Spleen (tissue), 11 donors: Measurements from ENCODE around the gene CD48. TPM values are rescaled to one million over a fixed set of nuclear protein-coding genes. Genes with fewer than 3 reads are reported as not detected.
"Not testable (repeated sequence)": the region's sequence is repeated elsewhere in the genome, so short reads cannot be mapped to it uniquely, and the experiment has no call there.

Source experiments
- DNase-seq: peaks from one replicate; pipeline ENCODE4 v3.0.0-alpha.2; 2020
- H3K27ac ChIP-seq, 8 donors: fragments of 200-600 bp; sonication (generic) in 7 of 8; 1 replicate in 4 of 8; 2 replicates in 4 of 8; pipeline versions ENCODE4 v1.5.0 to v1.8.0; 2016 to 2021; ENCODE audit warnings: inconsistent platforms in 4 of 8, mild to moderate bottlenecking in 4 of 8, moderate library complexity in 1 of 8
- H3K27me3 ChIP-seq, 7 donors: fragments of 200-600 bp; sonication (generic) in 6 of 7; replicated peaks in 1 of 7; 1 replicate in 4 of 7; 2 replicates in 3 of 7; pipeline versions ENCODE4 v1.5.0 to v1.8.0; 2016 to 2021; ENCODE audit warnings: inconsistent platforms in 3 of 7, mild to moderate bottlenecking in 1 of 7
- H3K36me3 ChIP-seq, 6 donors: fragments of 200-600 bp; sonication (generic) in 5 of 6; 1 replicate in 4 of 6; 2 replicates in 2 of 6; pipeline versions ENCODE4 v1.5.0 to v1.8.0; 2016 to 2021; ENCODE audit warnings: inconsistent platforms in 2 of 6
- H3K4me1 ChIP-seq, 6 donors: fragments of 200-600 bp; sonication (generic) in 5 of 6; 1 replicate in 3 of 6; 2 replicates in 3 of 6; pipeline versions ENCODE4 v1.5.0 to v1.8.0; 2016 to 2021; ENCODE audit warnings: inconsistent platforms in 3 of 6
- H3K4me3 ChIP-seq, 8 donors: fragments of 200-600 bp; sonication (generic) in 7 of 8; 1 replicate in 4 of 8; 2 replicates in 4 of 8; pipeline versions ENCODE4 v1.5.0 to v1.8.0; 2016 to 2021; ENCODE audit warnings: inconsistent platforms in 4 of 8, mild to moderate bottlenecking in 4 of 8, moderate library complexity in 2 of 8
- H3K9me3 ChIP-seq, 8 donors: fragments of 200-600 bp; sonication (generic) in 7 of 8; 1 replicate in 4 of 8; 2 replicates in 4 of 8; pipeline versions ENCODE4 v1.5.0 to v1.8.0; 2016 to 2021; ENCODE audit warnings: inconsistent platforms in 4 of 8
- POLR2A ChIP-seq, 3 donors: fragments of 450-650 bp; IDR thresholded peaks; one replicate each; pipeline ENCODE4 v1.5.1; 2017; ENCODE audit warnings: antibody characterized with exemption in 3 of 3, mild to moderate bottlenecking in 1 of 3
- POLR2AphosphoS5 ChIP-seq, 3 donors: sonication (generic); formaldehyde crosslinking; IDR thresholded peaks; one replicate each; pipeline ENCODE4 v1.5.1; 2017; ENCODE audit warnings: antibody characterized with exemption in 3 of 3
- WGBS, 5 donors: extraction: QIAGEN DNeasy Blood & Tissue Kit in 3 of 5; methylation state at CpG; one replicate each; pipeline versions ENCODE4 v1.1.5 to v1.1.7; 2013 to 2018; 5-methylcytosine and 5-hydroxymethylcytosine counted together
- intact Hi-C: fragments of 100-400 bp; cut with DNase I; formaldehyde crosslinking; loops from one replicate; pipeline ENCODE4 v1.15.0; 2023; ENCODE audit warnings: low total_unique reads
- polyA plus RNA-seq, 3 donors: library from polyadenylated mRNA; stranded (reverse); fragments of 200-250 nt; gene quantifications; one replicate each; pipeline ENCODE4 v1.2.1, GENCODE V29; 2013
- total RNA-seq, 7 donors: library from RNA; depleted of rRNA in 3 of 7; stranded (reverse); fragments of >200 nt in 3 of 7; fragmentation: NEBNext Ultra II Directional in 4 of 7; extraction: Animal tissue kit (Norgen Biotek cat#: 25700) in 4 of 7; gene quantifications; one replicate each; pipeline versions ENCODE4 v1.1.0 to v1.2.1, GENCODE V29; 2016 to 2021
- TF ChIP-seq, protein P1 (sequence below), 11 experiments: fragments of 200-600 bp in 7 of 11; fragments of 450-650 bp in 4 of 11; sonication (generic) in 4 of 11; IDR thresholded peaks in 8 of 11; conservative IDR thresholded peaks in 3 of 11; 1 replicate in 7 of 11; 2 replicates in 4 of 11; pipeline versions ENCODE4 v1.4.0 to v1.8.0; 2016 to 2021; ENCODE audit warnings: antibody characterized with exemption in 11 of 11, inconsistent platforms in 4 of 11, mild to moderate bottlenecking in 1 of 11
- donor health status: healthy with polysubstance abuse.
- donor health status: DM: no; HTN: no; CAD: no; lungs with moderate emphysema.
- donor health status: DM: no; HTN: no; CAD: no.
- donor health status: Bipolar disorder and iron deficiency.
- donor health status: healthy.
- donor health status: DM: no; HTN: no; CAD: no.
- donor health status: DM: yes; HTN: yes; CAD: no.

The CD48 gene
- total and polyA plus RNA-seq, 10 donors: 150 to 510 (median 248) TPM

GRCh38 chr1:160713161-160713560, 1.5 kb upstream of the CD48 start:
- intact Hi-C loops: no loop called here
- Histone ChIP-seq H3K4me1 (peaks cover 8 to 69% (median 48%) of the 10 kb centered on the region in 6 donors), H3K27ac (peak overlapping the region; percentile 61 to 95 (median 90)), H3K36me3 (no peaks in the 10 kb centered on the region), H3K9me3 (no peaks in the 10 kb centered on the region), H3K4me3 (peak overlapping the region in 1 of 8 donors; percentile 77), H3K27me3 (no peaks in the 10 kb centered on the region)
- 21 to 33% (median 26%) methylated on average over 1 of the region's 1 CpG for WGBS, 5 donors
- no peak for DNase-seq
- no peak for TF ChIP-seq POLR2A (IDR thresholded peaks at IDR 0.05)
- TF ChIP-seq, protein P1, sequence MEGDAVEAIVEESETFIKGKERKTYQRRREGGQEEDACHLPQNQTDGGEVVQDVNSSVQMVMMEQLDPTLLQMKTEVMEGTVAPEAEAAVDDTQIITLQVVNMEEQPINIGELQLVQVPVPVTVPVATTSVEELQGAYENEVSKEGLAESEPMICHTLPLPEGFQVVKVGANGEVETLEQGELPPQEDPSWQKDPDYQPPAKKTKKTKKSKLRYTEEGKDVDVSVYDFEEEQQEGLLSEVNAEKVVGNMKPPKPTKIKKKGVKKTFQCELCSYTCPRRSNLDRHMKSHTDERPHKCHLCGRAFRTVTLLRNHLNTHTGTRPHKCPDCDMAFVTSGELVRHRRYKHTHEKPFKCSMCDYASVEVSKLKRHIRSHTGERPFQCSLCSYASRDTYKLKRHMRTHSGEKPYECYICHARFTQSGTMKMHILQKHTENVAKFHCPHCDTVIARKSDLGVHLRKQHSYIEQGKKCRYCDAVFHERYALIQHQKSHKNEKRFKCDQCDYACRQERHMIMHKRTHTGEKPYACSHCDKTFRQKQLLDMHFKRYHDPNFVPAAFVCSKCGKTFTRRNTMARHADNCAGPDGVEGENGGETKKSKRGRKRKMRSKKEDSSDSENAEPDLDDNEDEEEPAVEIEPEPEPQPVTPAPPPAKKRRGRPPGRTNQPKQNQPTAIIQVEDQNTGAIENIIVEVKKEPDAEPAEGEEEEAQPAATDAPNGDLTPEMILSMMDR (IDR thresholded peaks at IDR 0.05 in 8 of 11, conservative IDR thresholded peaks at IDR 0.05 in 3 of 11): no peak
- TF ChIP-seq POLR2AphosphoS5 (IDR thresholded peaks at IDR 0.05): no peak

DNA sequence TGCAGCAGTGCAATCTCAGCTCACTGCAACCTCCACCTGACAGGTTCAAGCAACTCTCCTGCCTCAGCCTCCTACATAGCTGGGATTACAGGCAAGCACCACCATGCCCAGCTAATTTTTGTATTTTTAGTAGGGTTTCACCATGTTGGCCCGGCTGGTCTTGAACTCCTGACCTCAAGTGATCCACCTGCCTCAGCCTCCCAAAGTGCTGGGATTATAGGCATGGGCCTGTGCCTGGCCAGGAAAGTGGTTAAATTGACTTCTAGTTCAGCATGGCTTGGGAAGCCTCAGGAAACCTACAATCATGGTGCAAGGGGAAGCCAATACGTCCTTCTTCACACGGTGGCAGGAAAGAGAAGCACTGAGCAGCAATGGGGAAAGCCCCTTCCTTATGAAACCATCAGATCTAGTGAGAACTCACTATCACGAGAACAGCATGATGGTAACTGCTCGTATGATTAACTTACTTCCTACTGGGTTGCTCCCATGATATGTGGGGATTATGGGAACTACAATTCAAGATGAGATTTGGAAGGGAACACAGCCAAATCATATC, 981 bp upstream of the CD48 start:
- TF ChIP-seq, protein P1 (IDR thresholded peaks at IDR 0.05 in 8 of 11, conservative IDR thresholded peaks at IDR 0.05 in 3 of 11): peak in 2 of 11 experiments; percentile 18 to 33
- peak in 2 of 3 donors; percentile 41 to 91 for TF ChIP-seq POLR2AphosphoS5 (IDR thresholded peaks at IDR 0.05)
- intact Hi-C loops, DNase-seq, H3K9me3 ChIP-seq, H3K36me3 ChIP-seq, H3K27me3 ChIP-seq: not testable (repeated sequence)
- H3K4me3 ChIP-seq: peak overlapping the region in 1 of 8 donors; percentile 77
- 20 to 27% (median 23%) methylated on average over 5 of the region's 5 CpGs for WGBS, 5 donors
- H3K27ac ChIP-seq: peak overlapping the region; percentile 61 to 95 (median 90)
- H3K4me1 ChIP-seq: peaks cover 8 to 69% (median 53%) of the 10 kb centered on the region in 6 donors

DNA sequence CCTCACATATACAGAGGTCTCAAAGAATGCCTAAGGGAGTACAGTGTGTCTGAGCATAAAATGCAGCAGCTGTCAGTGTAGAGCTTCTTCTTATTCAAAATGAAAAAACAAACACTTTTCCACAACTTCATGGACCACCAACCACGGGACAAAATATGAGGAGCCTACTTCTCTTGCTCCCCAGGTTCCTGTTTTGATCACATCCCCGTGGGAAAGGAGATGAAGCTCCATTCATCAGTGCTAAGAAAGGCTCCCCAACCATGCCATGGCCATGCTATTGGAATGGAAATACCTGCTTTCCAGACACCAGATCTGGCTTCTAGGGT, 383 bp downstream of the CD48 start:
- WGBS, 5 donors: 17 to 42% (median 23%) methylated on average over 2 of the region's 2 CpGs
- peaks cover 0 to 1% (median 0%) of the 10 kb centered on the region in 6 donors for H3K36me3 ChIP-seq
- DNase-seq: no peak
- H3K4me1 ChIP-seq: peaks cover 13 to 79% (median 67%) of the 10 kb centered on the region in 6 donors
- intact Hi-C loops: no loop called here
- no peaks in the 10 kb centered on the region for H3K27me3 ChIP-seq
- peak overlapping the region; percentile 42 to 77 (median 58) for H3K4me3 ChIP-seq
- TF ChIP-seq, protein P1 (IDR thresholded peaks at IDR 0.05 in 8 of 11, conservative IDR thresholded peaks at IDR 0.05 in 3 of 11): no peak
- TF ChIP-seq POLR2AphosphoS5 (IDR thresholded peaks at IDR 0.05) (no peak), POLR2A (IDR thresholded peaks at IDR 0.05) (no peak)
- H3K27ac ChIP-seq: peak overlapping the region; percentile 61 to 95 (median 90)
- H3K9me3 ChIP-seq: no peaks in the 10 kb centered on the region

- WGBS, 5 donors: 28 to 46% (median 39%) methylated on average over 4 of the region's 4 CpGs
- Histone ChIP-seq H3K4me1 (peaks cover 19 to 84% (median 73%) of the 10 kb centered on the region in 6 donors), H3K4me3 (peak overlapping the region; percentile 42 to 77 (median 58)), H3K9me3 (no peaks in the 10 kb centered on the region), H3K27ac (peak overlapping the region; percentile 61 to 95 (median 90)), H3K36me3 (peaks cover 0 to 5% (median 0%) of the 10 kb centered on the region in 6 donors), H3K27me3 (no peaks in the 10 kb centered on the region)
- intact Hi-C loops: no loop called here
- no peak for TF ChIP-seq POLR2AphosphoS5 (IDR thresholded peaks at IDR 0.05)
- TF ChIP-seq POLR2A (IDR thresholded peaks at IDR 0.05): no peak
- TF ChIP-seq, protein P1 (IDR thresholded peaks at IDR 0.05 in 8 of 11, conservative IDR thresholded peaks at IDR 0.05 in 3 of 11): no peak
- DNase-seq: no peak
Measured at GRCh38 chr1:160710517-160711252, 937 bp downstream of the CD48 start.
